Breast epithelium (tissue), 4 donors: ENCODE results near the gene NPIPA5. TPM values are rescaled to one million over a fixed set of nuclear protein-coding genes. Genes with fewer than 3 reads are reported as not detected.
"Not testable (repeated sequence)": the region's sequence is repeated elsewhere in the genome, so short reads cannot be mapped to it uniquely, and the experiment has no call there.

Experiments used
- DNase-seq, 2 donors: peaks; one replicate each; pipeline ENCODE4 v3.0.0-alpha.2; 2019; ENCODE audit warnings: low spot score in 2 of 2
- H3K27ac ChIP-seq, 2 donors: fragments of 200-600 bp; sonication (generic) in 1 of 2; one replicate each; pipeline ENCODE4 v1.5.1; 2016 to 2019; ENCODE audit warnings: mild to moderate bottlenecking in 1 of 2
- H3K27me3 ChIP-seq, 2 donors: fragments of 200-600 bp; sonication (generic) in 1 of 2; one replicate each; pipeline versions ENCODE4 v1.5.1 to v1.6.0; 2017 to 2019; ENCODE audit warnings: control low read depth in 1 of 2, mild to moderate bottlenecking in 1 of 2
- H3K36me3 ChIP-seq: fragments of 200-600 bp; one replicate; pipeline ENCODE4 v1.5.1; 2019
- H3K4me1 ChIP-seq, 2 donors: fragments of 200-600 bp; sonication (generic); one replicate each; pipeline ENCODE4 v1.5.1; 2016 to 2019; ENCODE audit warnings: control low read depth in 1 of 2
- H3K4me3 ChIP-seq, 3 donors: fragments of 200-600 bp; sonication (generic); 1 replicate in 2 of 3; 2 replicates in 1 of 3; pipeline ENCODE4 v1.5.1; 2016 to 2019; ENCODE audit warnings: mild to moderate bottlenecking in 3 of 3, moderate library complexity in 2 of 3
- H3K9me3 ChIP-seq, 2 donors: fragments of 200-600 bp; sonication (generic) in 1 of 2; one replicate each; pipeline ENCODE4 v1.5.1; 2016 to 2019; ENCODE audit warnings: control low read depth in 1 of 2
- intact Hi-C: fragments of 100-400 bp; cut with DNase I; formaldehyde crosslinking; loops from one replicate; pipeline ENCODE4 v1.15.1; 2023; ENCODE audit warnings: low total_unique reads
- total RNA-seq, 3 donors: library from RNA; depleted of rRNA; stranded (reverse); fragments of >200 nt; gene quantifications; one replicate each; pipeline ENCODE4 v1.1.0, GENCODE V29; 2016

The NPIPA5 gene
- total RNA-seq, 3 donors from 2014 or later = 6.0 to 19.0 (median 7.2) TPM

- intact Hi-C loops = not testable (repeated sequence)
Measured at GRCh38 chr16:15330978-15331377, 47.1 kb downstream of the NPIPA5 start.

GRCh38 chr16:15324954-15325353 lies 53.1 kb downstream of the NPIPA5 start:
- H3K9me3 ChIP-seq, H3K27me3 ChIP-seq, DNase-seq, intact Hi-C loops, H3K36me3 ChIP-seq, H3K4me3 ChIP-seq, H3K4me1 ChIP-seq, H3K27ac ChIP-seq: not testable (repeated sequence)

More at GRCh38 chr16:15330978-15331377, 47.1 kb downstream of the NPIPA5 start:
- H3K4me1 ChIP-seq, H3K36me3 ChIP-seq, H3K27me3 ChIP-seq, H3K9me3 ChIP-seq, H3K4me3 ChIP-seq, DNase-seq, H3K27ac ChIP-seq: not testable (repeated sequence)

DNA sequence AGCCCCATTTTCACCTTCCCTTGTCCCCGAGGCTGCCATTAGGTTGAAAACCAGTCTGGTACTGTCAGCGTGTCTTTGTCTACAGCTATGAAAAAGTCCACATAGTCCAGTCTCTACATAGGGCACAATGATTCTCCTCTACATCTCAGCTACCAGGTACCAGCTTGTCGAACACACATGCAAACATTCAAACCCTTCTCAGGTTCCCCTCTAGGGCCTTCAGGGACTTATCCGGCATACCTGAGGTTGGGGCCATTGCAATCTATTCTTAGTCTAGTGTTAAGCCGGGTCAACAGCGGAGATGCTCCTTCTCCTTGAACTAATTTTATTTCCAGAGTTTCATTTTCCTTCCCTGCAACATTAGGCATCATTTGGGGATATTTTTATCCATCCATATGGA lies 54.7 kb downstream of the NPIPA5 start:
- H3K36me3 ChIP-seq, H3K27me3 ChIP-seq, H3K4me1 ChIP-seq, intact Hi-C loops, H3K27ac ChIP-seq, DNase-seq, H3K9me3 ChIP-seq, H3K4me3 ChIP-seq: not testable (repeated sequence)

DNA sequence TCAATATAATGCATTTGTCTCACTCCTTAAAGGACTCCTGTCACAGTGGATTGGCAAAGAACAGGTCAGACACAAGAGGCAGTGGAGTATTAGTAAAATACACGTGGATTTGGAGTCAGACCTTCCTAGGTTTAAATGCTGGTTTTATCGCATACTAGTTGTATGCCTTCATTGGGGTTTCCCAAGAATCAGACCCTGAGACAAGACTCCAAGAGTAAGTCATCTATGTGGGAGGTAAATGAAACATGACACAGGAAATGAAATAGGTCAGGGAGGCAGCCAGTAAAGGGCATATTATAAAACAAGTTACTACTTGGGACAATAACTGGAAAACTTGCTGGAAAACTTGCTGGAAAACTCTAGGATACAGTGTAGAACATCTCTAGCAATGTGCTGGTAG lies 56.9 kb downstream of the NPIPA5 start:
- H3K27me3 ChIP-seq, H3K36me3 ChIP-seq, intact Hi-C loops: not testable (repeated sequence)

DNA sequence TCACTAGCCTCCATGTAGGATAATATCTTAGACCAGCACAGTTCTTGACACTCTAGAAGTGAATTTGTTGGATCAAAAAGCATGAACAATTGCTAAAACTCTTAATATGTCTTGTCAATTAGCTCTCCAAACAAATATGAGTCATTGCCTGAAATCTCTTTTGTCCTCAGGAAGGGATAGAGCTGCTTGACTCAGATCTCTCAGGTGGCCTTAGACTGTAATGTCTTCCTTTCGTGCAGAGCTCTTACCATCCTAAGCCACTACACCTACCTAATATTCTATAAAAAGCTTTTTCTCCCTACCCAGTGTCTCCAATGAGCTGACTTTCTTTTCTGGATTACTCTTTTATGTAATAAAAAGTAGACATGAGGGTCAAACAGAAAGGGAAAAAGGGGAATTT lies 63.5 kb downstream of the NPIPA5 start:
- H3K27ac ChIP-seq, intact Hi-C loops, H3K4me3 ChIP-seq, H3K36me3 ChIP-seq, H3K4me1 ChIP-seq, H3K9me3 ChIP-seq, DNase-seq, H3K27me3 ChIP-seq: not testable (repeated sequence)

More for the DNA sequence above, 56.9 kb downstream of the NPIPA5 start:
- H3K4me1 ChIP-seq, H3K4me3 ChIP-seq, H3K9me3 ChIP-seq, H3K27ac ChIP-seq, DNase-seq: not testable (repeated sequence)

Other genes with a start within 250 kb of the NPIPA5 start
- gene MPV17L, start 17.5 kb upstream of the NPIPA5 start, total RNA-seq = 10 to 100 TPM; 12.1 to 41.4 (median 19.5) TPM
- 10 to 100 TPM; 25.3 to 77.8 (median 38.7) TPM for gene BMERB1, start 56.3 kb upstream of the NPIPA5 start, total RNA-seq